Brain microvascular endothelial cell (primary cell): ENCODE results near the gene BPIFB6.

Experiments used
- DNase-seq: peaks from one replicate; pipeline ENCODE4 v3.0.0-alpha.2; 2020
- H3K27ac ChIP-seq: fragments of 250-450 bp; sonication (Bioruptor Pico); 2 replicates; pipeline ENCODE4 v1.5.1; 2020; ENCODE audit warnings: mild to moderate bottlenecking, moderate library complexity
- H3K27me3 ChIP-seq: fragments of 250-450 bp; sonication (Bioruptor Pico); replicated peaks from 2 replicates; pipeline ENCODE4 v1.5.1; 2020; ENCODE audit warnings: mild to moderate bottlenecking
- H3K36me3 ChIP-seq: fragments of 250-450 bp; sonication (Bioruptor Pico); replicated peaks from 2 replicates; pipeline ENCODE4 v1.5.1; 2020; ENCODE audit warnings: mild to moderate bottlenecking
- H3K4me3 ChIP-seq: 2 replicates; pipeline ENCODE4 v1.5.1; 2011; ENCODE audit warnings: low read depth, mild to moderate bottlenecking, control low read depth, low read length, moderate library complexity
- CTCF ChIP-seq: IDR thresholded peaks from 2 replicates; pipeline ENCODE4 v1.5.1; 2011; ENCODE audit warnings: low read depth, mild to moderate bottlenecking, moderate library complexity, low read length, control low read depth, inconsistent platforms; ENCODE audit errors: missing control alignments
- in situ Hi-C: cut with HindIII; loops from 2 replicates; pipeline ENCODE4 v1.10.0; 2017; ENCODE audit warnings: low sequenced_read_pairs, low pct_ligation_motif_present

The BPIFB6 gene

GRCh38 chr20:33093582-33093981 lies 62.1 kb downstream of the BPIFB6 start:
- Histone ChIP-seq H3K27ac (no peak overlapping the region), H3K27me3 (no peaks in the 10 kb centered on the region), H3K4me3 (no peak overlapping the region), H3K36me3 (no peaks in the 10 kb centered on the region)
- TF ChIP-seq CTCF = no peak
- DNase-seq = no peak
- in situ Hi-C loops = no loop called here
